ENCODE measurements around the gene PLAAT4.

PLAAT4 gene

GRCh38 chr11:63563201-63564055 lies 26.8 kb downstream of the PLAAT4 start, which contains the start of gene PLAAT2:
Gene PLAAT2, minus strand, starts transcription at chr11:63563379. Its CDS starts 55 bp downstream, at chr11:63563324.
- no peak within 1 kb of the TSS for H3K4me3 ChIP-seq (ENCODE audit: low read depth, low read length)
- TF ChIP-seq, protein P1, sequence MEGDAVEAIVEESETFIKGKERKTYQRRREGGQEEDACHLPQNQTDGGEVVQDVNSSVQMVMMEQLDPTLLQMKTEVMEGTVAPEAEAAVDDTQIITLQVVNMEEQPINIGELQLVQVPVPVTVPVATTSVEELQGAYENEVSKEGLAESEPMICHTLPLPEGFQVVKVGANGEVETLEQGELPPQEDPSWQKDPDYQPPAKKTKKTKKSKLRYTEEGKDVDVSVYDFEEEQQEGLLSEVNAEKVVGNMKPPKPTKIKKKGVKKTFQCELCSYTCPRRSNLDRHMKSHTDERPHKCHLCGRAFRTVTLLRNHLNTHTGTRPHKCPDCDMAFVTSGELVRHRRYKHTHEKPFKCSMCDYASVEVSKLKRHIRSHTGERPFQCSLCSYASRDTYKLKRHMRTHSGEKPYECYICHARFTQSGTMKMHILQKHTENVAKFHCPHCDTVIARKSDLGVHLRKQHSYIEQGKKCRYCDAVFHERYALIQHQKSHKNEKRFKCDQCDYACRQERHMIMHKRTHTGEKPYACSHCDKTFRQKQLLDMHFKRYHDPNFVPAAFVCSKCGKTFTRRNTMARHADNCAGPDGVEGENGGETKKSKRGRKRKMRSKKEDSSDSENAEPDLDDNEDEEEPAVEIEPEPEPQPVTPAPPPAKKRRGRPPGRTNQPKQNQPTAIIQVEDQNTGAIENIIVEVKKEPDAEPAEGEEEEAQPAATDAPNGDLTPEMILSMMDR (IDR thresholded peaks at IDR 0.05; ENCODE audit: borderline replicate concordance, insufficient read depth, low read depth, low read length), result no peak

- TF ChIP-seq, protein P1 (IDR thresholded peaks at IDR 0.05; ENCODE audit: borderline replicate concordance, insufficient read depth, low read depth, low read length), result no peak
- no peak overlapping the region for H3K4me3 ChIP-seq (ENCODE audit: low read depth, low read length)
Observed at GRCh38 chr11:63564056-63564774, 27.6 kb downstream of the PLAAT4 start.

GRCh38 chr11:63564784-63565350 lies 28.3 kb downstream of the PLAAT4 start:
- no peak overlapping the region for H3K4me3 ChIP-seq (ENCODE audit: low read depth, low read length)
- TF ChIP-seq, protein P1 (IDR thresholded peaks at IDR 0.05; ENCODE audit: borderline replicate concordance, insufficient read depth, low read depth, low read length), result no peak

- H3K4me3 ChIP-seq (ENCODE audit: low read depth, low read length), result no peak overlapping the region
- TF ChIP-seq, protein P1 (IDR thresholded peaks at IDR 0.05; ENCODE audit: borderline replicate concordance, insufficient read depth, low read depth, low read length), result no peak
Observed at GRCh38 chr11:63567044-63567840, 30.6 kb downstream of the PLAAT4 start.

DNA sequence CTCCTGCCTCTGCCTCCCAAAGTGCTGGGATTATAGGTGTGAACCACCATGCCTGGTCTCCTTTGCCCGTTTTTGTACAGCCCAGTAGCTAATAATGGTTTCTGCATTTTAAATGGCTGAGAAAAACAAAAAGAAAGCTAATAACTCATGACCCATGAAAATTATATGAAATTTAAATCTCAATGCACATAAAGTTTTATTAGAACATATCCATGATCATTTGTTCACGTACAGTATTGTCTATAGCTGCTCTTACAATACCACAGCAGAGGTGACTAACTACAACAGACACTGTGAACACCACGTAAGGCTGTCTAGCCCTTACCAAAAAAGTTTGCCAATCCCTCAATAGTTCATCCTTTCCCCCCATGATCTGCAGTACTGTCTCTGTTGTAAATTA lies 33.0 kb downstream of the PLAAT4 start:
- H3K4me3 ChIP-seq (ENCODE audit: low read depth, low read length), result no peak overlapping the region
- TF ChIP-seq, protein P1 (IDR thresholded peaks at IDR 0.05; ENCODE audit: borderline replicate concordance, insufficient read depth, low read depth, low read length), result no peak

- H3K4me3 ChIP-seq (ENCODE audit: low read depth, low read length), result no peak overlapping the region
- TF ChIP-seq, protein P1 (IDR thresholded peaks at IDR 0.05; ENCODE audit: borderline replicate concordance, insufficient read depth, low read depth, low read length), result no peak
Observed at GRCh38 chr11:63572026-63572688, 35.5 kb downstream of the PLAAT4 start.

Data from GM12875 (cell line).